Panc1 (cell line): Measurements from ENCODE around the gene KIF7.

ENCODE experiments used
- POLR2AphosphoS5 ChIP-seq: IDR thresholded peaks from 2 replicates; pipeline ENCODE4 v1.6.1; 2012; ENCODE audit warnings: mild to moderate bottlenecking, low read depth, low read length, moderate library complexity
- SIN3A ChIP-seq: IDR thresholded peaks from 2 replicates; pipeline ENCODE4 v1.6.1; 2012; ENCODE audit warnings: low read depth, mild to moderate bottlenecking, low read length, moderate library complexity, borderline replicate concordance; ENCODE audit not compliant: insufficient read depth
- TCF7L2 ChIP-seq: IDR thresholded peaks from 2 replicates; pipeline ENCODE4 v1.6.1; 2011; ENCODE audit warnings: mild to moderate bottlenecking, low read depth, low read length, inconsistent platforms
- TF ChIP-seq, protein P1 (sequence below): fragments of 450-650 bp; IDR thresholded peaks from 2 replicates; pipeline ENCODE4 v1.5.1; 2017; ENCODE audit warnings: mild to moderate bottlenecking
- TF ChIP-seq, protein P2 (sequence below), 2 experiments: IDR thresholded peaks; 2 replicates each; pipeline ENCODE4 v1.6.1; 2011 to 2012; ENCODE audit warnings: low read depth in 2 of 2, control low read depth in 1 of 2, low read length in 1 of 2, mild to moderate bottlenecking in 1 of 2, moderate library complexity in 1 of 2; ENCODE audit not compliant: insufficient read depth in 1 of 2

DNA sequence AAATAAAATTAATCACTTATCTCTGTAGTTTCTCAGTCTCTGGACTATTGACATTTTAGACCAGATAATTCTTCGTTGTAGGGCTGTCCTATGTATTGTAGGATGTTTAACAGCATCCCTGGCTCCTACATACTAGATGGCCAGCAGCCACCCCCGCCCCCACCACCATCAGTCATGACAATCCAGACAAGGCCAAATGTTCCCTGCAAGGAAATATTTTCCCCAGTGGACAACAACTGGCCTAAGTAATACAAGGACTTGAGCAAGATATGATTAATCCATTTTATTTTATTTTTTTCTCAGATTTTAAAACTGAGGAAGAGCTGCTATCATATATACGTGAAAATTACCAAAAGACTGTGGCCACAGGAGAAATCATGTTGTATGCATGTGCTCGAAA lies 56.2 kb downstream of the KIF7 start:
- TF ChIP-seq, protein P1, sequence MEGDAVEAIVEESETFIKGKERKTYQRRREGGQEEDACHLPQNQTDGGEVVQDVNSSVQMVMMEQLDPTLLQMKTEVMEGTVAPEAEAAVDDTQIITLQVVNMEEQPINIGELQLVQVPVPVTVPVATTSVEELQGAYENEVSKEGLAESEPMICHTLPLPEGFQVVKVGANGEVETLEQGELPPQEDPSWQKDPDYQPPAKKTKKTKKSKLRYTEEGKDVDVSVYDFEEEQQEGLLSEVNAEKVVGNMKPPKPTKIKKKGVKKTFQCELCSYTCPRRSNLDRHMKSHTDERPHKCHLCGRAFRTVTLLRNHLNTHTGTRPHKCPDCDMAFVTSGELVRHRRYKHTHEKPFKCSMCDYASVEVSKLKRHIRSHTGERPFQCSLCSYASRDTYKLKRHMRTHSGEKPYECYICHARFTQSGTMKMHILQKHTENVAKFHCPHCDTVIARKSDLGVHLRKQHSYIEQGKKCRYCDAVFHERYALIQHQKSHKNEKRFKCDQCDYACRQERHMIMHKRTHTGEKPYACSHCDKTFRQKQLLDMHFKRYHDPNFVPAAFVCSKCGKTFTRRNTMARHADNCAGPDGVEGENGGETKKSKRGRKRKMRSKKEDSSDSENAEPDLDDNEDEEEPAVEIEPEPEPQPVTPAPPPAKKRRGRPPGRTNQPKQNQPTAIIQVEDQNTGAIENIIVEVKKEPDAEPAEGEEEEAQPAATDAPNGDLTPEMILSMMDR, result no peak
- TF ChIP-seq POLR2AphosphoS5 (no peak), TCF7L2 (no peak), SIN3A (no peak)
- TF ChIP-seq, protein P2, sequence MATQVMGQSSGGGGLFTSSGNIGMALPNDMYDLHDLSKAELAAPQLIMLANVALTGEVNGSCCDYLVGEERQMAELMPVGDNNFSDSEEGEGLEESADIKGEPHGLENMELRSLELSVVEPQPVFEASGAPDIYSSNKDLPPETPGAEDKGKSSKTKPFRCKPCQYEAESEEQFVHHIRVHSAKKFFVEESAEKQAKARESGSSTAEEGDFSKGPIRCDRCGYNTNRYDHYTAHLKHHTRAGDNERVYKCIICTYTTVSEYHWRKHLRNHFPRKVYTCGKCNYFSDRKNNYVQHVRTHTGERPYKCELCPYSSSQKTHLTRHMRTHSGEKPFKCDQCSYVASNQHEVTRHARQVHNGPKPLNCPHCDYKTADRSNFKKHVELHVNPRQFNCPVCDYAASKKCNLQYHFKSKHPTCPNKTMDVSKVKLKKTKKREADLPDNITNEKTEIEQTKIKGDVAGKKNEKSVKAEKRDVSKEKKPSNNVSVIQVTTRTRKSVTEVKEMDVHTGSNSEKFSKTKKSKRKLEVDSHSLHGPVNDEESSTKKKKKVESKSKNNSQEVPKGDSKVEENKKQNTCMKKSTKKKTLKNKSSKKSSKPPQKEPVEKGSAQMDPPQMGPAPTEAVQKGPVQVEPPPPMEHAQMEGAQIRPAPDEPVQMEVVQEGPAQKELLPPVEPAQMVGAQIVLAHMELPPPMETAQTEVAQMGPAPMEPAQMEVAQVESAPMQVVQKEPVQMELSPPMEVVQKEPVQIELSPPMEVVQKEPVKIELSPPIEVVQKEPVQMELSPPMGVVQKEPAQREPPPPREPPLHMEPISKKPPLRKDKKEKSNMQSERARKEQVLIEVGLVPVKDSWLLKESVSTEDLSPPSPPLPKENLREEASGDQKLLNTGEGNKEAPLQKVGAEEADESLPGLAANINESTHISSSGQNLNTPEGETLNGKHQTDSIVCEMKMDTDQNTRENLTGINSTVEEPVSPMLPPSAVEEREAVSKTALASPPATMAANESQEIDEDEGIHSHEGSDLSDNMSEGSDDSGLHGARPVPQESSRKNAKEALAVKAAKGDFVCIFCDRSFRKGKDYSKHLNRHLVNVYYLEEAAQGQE (IDR thresholded peaks at IDR 0.05; ENCODE audit: insufficient read depth in 1 of 2, low read depth in 2 of 2, low read length in 1 of 2), result no peak
